ENCODE data around the gene PGAP6. TPM values are rescaled to one million over a fixed set of nuclear protein-coding genes. Genes with fewer than 3 reads are reported as not detected.

Gene PGAP6
- total RNA-seq, 1 donor, result 54.3 TPM

DNA sequence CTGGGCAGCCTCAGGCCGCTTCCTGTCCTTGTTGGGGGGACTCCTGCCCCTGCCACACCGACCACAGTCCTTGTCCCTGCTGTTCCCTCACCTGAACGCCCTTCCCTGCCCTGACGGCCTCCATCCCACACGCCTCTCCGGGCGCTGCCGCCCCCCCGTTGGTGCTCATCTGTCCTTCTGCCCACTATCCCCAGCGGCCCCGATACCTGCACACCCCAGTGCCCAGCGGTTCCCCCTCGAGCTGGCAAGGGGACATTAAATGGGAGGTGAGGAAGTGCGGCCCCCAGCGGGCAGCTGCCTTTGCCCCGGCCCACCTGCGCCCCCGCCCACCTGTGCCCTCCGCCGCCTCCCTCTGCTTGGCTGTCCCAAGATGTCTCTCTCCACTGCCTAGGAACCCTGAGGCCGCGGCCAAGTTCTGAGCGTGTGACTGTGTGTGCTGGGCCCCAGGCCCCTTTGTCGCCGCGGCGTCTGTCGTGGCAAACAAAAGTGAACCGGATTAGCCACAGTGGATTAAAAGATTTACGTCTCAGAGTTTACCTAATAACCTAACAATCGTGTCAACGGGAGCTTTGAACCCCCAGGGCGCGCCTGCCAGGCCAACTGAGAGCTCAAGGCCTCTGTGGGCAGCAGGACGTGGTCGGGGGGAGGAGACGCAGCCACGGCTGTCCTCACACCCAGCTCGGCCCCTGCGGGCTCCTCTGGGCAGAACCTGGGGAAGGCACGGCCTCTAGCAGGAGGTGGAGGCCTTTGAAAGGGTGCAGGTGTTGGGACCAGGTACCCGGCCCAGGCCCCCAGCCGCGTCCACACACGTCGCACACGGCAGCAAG, 21.7 kb downstream of the PGAP6 start:
- H3K79me2 ChIP-seq (ENCODE audit: insufficient read depth, low read length), result no peaks in the 10 kb centered on the region
- H3K27me3 ChIP-seq (ENCODE audit: insufficient read depth, low read length), result peaks cover 8% of the 10 kb centered on the region
- H3K27ac ChIP-seq (ENCODE audit: low read depth, low read length), result no peak overlapping the region
- H3K4me1 ChIP-seq (ENCODE audit: insufficient read depth, low read length), result no peaks in the 10 kb centered on the region
- H2AFZ ChIP-seq (ENCODE audit: low read length), result no peak overlapping the region
- TF ChIP-seq, protein P1, sequence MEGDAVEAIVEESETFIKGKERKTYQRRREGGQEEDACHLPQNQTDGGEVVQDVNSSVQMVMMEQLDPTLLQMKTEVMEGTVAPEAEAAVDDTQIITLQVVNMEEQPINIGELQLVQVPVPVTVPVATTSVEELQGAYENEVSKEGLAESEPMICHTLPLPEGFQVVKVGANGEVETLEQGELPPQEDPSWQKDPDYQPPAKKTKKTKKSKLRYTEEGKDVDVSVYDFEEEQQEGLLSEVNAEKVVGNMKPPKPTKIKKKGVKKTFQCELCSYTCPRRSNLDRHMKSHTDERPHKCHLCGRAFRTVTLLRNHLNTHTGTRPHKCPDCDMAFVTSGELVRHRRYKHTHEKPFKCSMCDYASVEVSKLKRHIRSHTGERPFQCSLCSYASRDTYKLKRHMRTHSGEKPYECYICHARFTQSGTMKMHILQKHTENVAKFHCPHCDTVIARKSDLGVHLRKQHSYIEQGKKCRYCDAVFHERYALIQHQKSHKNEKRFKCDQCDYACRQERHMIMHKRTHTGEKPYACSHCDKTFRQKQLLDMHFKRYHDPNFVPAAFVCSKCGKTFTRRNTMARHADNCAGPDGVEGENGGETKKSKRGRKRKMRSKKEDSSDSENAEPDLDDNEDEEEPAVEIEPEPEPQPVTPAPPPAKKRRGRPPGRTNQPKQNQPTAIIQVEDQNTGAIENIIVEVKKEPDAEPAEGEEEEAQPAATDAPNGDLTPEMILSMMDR (IDR thresholded peaks at IDR 0.05; ENCODE audit: extremely low read depth, low read depth, low read length), result no peak
- no peak overlapping the region for H3K4me3 ChIP-seq (ENCODE audit: insufficient read depth, low read length)
- H4K20me1 ChIP-seq (ENCODE audit: insufficient read depth, low read length), result no peaks in the 10 kb centered on the region
- H3K4me2 ChIP-seq (ENCODE audit: insufficient read depth, low read length), result no peak overlapping the region
- no peaks in the 10 kb centered on the region for H3K36me3 ChIP-seq (ENCODE audit: insufficient read depth, low read length)
- H3K9me3 ChIP-seq (ENCODE audit: low read depth, low read length), result no peaks in the 10 kb centered on the region
- DNase-seq (ENCODE audit: insufficient read length, low spot score, missing footprints), result peak; percentile 90

DNA sequence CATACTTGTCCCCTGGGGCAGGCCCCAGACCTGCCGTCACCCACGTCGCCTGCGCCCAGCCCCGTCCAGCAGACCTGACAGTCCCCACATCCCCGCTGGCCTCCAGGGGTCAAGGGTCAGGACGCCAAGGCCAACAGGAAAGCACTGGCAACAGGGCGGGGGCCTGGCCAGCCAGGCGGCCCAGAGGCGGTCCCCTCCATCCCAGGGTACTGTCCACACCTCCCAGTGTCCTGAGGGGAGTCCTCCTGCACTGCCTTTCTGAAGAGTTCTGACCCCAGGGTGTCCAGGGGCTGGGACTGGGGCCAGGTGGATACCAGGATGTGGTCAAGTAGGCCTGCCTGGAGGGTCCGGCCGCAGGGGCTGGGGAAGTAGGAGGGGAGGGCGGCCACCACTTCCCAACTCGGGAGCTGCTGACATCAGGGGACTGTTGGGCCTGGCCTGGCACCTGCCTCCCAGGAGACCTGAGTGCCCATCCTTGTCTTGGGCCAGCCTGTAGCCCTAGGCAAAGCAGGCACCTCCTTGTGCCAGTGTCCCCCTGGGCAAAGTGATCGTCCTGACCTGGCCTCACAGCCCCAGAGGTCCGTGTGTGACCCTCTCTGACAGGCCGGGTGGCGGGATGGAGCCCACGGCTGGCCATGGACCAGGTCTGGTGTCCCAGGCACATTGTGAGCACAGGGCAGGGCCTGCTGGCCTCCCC, 22.6 kb downstream of the PGAP6 start:
- Histone ChIP-seq H3K27me3 (ENCODE audit: insufficient read depth, low read length) (peaks cover 8% of the 10 kb centered on the region), H4K20me1 (ENCODE audit: insufficient read depth, low read length) (no peaks in the 10 kb centered on the region), H2AFZ (ENCODE audit: low read length) (no peak overlapping the region), H3K4me2 (ENCODE audit: insufficient read depth, low read length) (no peak overlapping the region), H3K4me1 (ENCODE audit: insufficient read depth, low read length) (no peaks in the 10 kb centered on the region), H3K36me3 (ENCODE audit: insufficient read depth, low read length) (no peaks in the 10 kb centered on the region), H3K9me3 (ENCODE audit: low read depth, low read length) (no peaks in the 10 kb centered on the region), H3K79me2 (ENCODE audit: insufficient read depth, low read length) (no peaks in the 10 kb centered on the region), H3K4me3 (ENCODE audit: insufficient read depth, low read length) (no peak overlapping the region), H3K27ac (ENCODE audit: low read depth, low read length) (no peak overlapping the region)
- DNase-seq (ENCODE audit: insufficient read length, low spot score, missing footprints), result peak; percentile 88
- TF ChIP-seq, protein P1 (IDR thresholded peaks at IDR 0.05; ENCODE audit: extremely low read depth, low read depth, low read length), result no peak

DNA sequence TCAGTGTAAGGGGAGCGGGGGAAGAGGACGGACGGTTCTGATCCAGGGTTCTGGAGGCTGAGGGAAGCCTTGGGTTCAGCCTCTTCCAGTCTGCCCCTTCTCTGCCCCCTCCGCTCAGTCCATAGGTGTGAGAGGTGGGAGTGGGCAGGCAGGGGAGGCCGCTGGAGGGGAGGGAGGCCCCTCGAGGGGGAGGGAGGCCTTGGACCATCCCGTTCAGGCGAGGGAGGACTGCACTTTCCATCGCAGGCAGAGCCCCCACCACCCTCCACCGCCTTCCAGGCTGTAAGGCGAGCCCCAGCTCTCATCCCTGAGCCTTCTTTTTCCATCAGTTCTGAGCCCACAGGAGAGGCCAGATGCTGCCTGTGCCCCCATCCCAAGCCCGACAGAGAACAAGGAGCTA, 25.0 kb downstream of the PGAP6 start:
- Histone ChIP-seq H3K27me3 (ENCODE audit: insufficient read depth, low read length) (no peaks in the 10 kb centered on the region), H3K4me2 (ENCODE audit: insufficient read depth, low read length) (no peak overlapping the region), H3K9me3 (ENCODE audit: low read depth, low read length) (no peaks in the 10 kb centered on the region), H3K79me2 (ENCODE audit: insufficient read depth, low read length) (peaks cover 1% of the 10 kb centered on the region), H3K4me3 (ENCODE audit: insufficient read depth, low read length) (no peak overlapping the region), H3K36me3 (ENCODE audit: insufficient read depth, low read length) (no peaks in the 10 kb centered on the region), H3K4me1 (ENCODE audit: insufficient read depth, low read length) (no peaks in the 10 kb centered on the region), H3K27ac (ENCODE audit: low read depth, low read length) (no peak overlapping the region), H2AFZ (ENCODE audit: low read length) (no peak overlapping the region), H4K20me1 (ENCODE audit: insufficient read depth, low read length) (no peaks in the 10 kb centered on the region)
- DNase-seq (ENCODE audit: insufficient read length, low spot score, missing footprints), result peak; percentile 65
- TF ChIP-seq, protein P1 (IDR thresholded peaks at IDR 0.05; ENCODE audit: extremely low read depth, low read depth, low read length), result no peak

DNA sequence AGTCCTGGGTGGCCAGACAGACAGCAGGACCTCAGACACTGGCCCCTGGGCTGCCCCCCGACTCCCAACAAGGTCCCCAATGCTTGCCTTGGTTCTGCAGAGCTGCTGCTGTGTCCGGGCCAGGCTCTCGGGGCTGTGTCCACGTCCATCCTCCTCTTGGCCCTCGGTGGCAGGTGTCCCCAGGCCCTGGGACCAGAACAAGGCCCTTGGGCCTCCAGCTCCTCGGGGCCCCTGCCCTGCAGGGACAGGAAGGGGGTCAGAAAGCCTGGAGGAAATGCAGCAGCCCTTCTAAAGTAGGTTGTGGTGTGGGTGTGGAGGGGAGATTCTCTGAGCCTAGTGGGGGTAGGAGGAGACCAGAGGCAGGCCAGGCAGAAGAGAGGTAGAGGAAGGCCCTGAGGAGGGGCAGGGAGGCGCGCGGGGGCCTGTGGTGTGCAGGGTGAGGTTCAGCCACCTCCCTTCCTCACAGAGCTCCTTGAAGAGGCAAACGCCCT, 26.8 kb downstream of the PGAP6 start:
- Histone ChIP-seq H3K27me3 (ENCODE audit: insufficient read depth, low read length) (no peaks in the 10 kb centered on the region), H3K36me3 (ENCODE audit: insufficient read depth, low read length) (peaks cover 3% of the 10 kb centered on the region), H3K4me2 (ENCODE audit: insufficient read depth, low read length) (no peak overlapping the region), H3K9me3 (ENCODE audit: low read depth, low read length) (no peaks in the 10 kb centered on the region), H3K27ac (ENCODE audit: low read depth, low read length) (no peak overlapping the region), H2AFZ (ENCODE audit: low read length) (no peak overlapping the region), H3K4me3 (ENCODE audit: insufficient read depth, low read length) (no peak overlapping the region), H3K79me2 (ENCODE audit: insufficient read depth, low read length) (peaks cover 15% of the 10 kb centered on the region), H3K4me1 (ENCODE audit: insufficient read depth, low read length) (no peaks in the 10 kb centered on the region), H4K20me1 (ENCODE audit: insufficient read depth, low read length) (peaks cover 7% of the 10 kb centered on the region)
- TF ChIP-seq, protein P1 (IDR thresholded peaks at IDR 0.05; ENCODE audit: extremely low read depth, low read depth, low read length), result no peak
- DNase-seq (ENCODE audit: insufficient read length, low spot score, missing footprints), result peak; percentile 66
